Fibroblast of skin of right quadriceps (primary cell): ENCODE data around the gene SCAP.

Experiments used
- DNase-seq: peaks from one replicate; pipeline ENCODE4 v3.0.0-alpha.2; 2013

Gene SCAP

DNA sequence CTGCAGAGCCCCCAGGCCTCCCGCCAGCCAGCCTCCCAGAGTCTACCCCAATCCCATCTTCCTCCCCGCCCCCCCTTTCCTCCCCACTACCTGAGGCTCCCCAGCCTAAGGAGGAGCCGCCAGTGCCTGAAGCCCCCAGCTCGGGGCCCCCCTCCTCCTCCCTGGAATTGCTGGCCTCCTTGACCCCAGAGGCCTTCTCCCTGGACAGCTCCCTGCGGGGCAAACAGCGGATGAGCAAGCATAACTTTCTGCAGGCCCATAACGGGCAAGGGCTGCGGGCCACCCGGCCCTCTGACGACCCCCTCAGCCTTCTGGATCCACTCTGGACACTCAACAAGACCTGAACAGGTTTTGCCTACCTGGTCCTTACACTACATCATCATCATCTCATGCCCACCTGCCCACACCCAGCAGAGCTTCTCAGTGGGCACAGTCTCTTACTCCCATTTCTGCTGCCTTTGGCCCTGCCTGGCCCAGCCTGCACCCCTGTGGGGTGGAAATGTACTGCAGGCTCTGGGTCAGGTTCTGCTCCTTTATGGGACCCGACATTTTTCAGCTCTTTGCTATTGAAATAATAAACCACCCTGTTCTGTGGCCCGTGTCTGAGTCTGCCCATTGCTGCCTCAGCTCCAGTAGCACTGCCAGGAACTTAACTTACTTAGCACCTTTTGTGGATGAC, 62.8 kb downstream of the SCAP start:
- DNase-seq = no peak

DNA sequence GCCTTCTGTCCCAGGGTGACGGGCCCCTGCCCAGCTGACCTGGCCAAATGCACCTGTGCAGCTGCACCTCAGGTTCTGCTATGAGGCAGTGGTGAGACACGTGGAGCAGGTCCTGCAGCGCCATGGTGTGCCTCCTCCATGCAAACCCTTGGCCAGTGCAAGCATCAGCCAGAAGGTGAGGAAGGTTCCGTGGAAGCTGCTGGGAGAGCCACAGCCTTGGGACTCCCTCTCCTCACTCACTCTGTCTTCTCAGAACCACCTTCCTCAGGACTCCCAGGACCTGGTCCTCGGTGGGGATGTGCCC, 63.3 kb downstream of the SCAP start:
- no peak for DNase-seq

DNA sequence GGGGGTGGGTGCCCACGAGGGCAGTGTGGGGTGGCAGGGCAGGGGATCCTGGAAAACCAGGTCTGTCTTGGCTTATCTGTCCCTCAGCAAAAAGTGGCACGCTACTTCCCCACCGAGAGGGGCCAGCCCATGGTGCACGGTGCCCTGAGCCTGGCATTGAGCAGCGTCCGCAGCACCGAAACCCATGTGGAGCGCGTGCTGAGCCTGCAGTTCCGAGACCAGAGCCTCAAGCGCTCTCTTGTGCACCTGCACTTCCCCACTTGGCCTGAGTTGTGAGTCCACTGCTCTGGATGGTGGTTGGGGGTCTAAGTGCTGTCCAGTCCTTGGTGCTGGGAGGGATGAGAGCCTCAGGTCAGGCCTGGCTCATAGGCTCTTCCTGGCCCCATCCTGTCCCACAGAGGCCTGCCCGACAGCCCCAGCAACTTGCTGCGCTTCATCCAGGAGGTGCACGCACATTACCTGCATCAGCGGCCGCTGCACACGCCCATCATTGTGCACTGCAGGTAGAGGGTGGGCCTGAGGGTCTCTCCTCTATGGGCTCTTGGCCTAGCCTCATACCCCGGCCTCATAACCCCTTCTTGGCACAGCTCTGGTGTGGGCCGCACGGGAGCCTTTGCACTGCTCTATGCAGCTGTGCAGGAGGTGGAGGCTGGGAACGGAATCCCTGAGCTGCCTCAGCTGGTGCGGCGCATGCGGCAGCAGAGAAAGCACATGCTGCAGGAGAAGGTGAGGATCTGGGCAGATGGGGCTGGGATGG, 63.9 kb downstream of the SCAP start:
- DNase-seq = no peak

DNA sequence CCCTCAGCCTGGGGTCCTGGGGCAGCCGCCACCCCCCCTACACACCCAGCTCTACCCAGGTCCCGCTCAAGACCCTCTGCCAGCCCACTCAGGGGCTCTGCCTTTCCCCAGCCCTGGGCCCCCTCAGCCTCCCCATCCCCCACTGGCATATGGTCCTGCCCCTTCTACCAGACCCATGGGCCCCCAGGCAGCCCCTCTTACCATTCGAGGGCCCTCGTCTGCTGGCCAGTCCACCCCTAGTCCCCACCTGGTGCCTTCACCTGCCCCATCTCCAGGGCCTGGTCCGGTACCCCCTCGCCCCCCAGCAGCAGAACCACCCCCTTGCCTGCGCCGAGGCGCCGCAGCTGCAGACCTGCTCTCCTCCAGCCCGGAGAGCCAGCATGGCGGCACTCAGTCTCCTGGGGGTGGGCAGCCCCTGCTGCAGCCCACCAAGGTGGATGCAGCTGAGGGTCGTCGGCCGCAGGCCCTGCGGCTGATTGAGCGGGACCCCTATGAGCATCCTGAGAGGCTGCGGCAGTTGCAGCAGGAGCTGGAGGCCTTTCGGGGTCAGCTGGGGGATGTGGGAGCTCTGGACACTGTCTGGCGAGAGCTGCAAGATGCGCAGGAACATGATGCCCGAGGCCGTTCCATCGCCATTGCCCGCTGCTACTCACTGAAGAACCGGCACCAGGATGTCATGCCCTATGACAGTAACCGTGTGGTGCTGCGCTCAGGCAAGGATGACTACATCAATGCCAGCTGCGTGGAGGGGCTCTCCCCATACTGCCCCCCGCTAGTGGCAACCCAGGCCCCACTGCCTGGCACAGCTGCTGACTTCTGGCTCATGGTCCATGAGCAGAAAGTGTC, 64.7 kb downstream of the SCAP start:
- no peak for DNase-seq

DNA sequence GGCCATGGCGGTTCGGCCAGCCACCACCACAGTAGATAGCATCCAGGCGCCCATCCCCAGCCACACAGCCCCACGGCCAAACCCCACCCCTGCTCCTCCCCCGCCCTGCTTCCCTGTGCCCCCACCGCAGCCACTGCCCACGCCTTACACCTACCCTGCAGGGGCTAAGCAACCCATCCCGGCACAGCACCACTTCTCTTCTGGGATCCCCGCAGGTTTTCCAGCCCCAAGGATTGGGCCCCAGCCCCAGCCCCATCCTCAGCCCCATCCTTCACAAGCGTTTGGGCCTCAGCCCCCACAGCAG, 65.4 kb downstream of the SCAP start:
- DNase-seq = no peak

DNA sequence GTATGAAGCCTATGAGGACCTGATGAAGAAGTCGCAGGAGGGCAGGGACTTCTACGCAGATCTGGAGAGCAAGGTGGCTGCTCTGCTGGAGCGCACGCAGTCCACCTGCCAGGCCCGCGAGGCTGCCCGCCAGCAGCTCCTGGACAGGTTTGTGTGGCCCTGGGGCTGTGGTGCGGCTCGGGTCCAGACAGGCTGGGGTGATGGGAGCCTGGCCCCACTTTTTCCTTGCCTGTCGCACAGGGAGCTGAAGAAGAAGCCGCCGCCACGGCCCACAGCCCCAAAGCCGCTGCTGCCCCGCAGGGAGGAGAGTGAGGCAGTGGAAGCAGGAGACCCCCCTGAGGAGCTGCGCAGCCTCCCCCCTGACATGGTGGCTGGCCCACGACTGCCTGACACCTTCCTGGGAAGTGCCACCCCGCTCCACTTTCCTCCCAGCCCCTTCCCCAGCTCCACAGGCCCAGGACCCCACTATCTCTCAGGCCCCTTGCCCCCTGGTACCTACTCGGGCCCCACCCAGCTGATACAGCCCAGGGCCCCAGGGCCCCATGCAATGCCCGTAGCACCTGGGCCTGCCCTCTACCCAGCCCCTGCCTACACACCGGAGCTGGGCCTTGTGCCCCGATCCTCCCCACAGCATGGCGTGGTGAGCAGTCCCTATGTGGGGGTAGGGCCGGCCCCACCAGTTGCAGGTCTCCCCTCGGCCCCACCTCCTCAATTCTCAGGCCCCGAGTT, 65.9 kb downstream of the SCAP start:
- DNase-seq = no peak

DNA sequence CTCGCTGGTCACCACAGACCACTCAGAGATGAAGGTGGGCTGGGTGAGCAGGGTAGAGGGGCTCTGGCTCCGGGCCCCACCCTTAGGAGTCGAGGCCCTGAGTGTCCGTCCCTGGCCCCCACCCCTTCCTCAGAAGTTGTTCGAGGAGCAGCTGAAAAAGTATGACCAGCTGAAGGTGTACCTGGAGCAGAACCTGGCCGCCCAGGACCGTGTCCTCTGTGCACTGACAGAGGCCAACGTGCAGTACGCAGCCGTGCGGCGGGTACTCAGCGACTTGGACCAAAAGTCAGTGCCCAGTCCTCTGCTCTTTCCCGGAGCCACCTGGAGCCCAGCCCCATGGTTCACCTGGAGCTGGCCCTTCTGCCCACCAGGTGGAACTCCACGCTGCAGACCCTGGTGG, 66.5 kb downstream of the SCAP start:
- no peak for DNase-seq

DNA sequence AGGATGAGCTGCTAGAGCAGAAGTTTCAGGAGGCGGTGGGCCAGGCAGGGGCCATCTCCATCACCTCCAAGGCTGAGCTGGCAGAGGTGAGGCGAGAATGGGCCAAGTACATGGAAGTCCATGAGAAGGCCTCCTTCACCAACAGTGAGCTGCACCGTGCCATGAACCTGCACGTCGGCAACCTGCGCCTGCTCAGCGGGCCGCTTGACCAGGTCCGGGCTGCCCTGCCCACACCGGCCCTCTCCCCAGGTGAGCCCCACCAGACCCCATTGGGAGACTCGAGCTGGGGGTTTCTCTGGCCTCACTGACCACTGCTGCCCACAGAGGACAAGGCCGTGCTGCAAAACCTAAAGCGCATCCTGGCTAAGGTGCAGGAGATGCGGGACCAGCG, 66.9 kb downstream of the SCAP start:
- DNase-seq = no peak

DNA sequence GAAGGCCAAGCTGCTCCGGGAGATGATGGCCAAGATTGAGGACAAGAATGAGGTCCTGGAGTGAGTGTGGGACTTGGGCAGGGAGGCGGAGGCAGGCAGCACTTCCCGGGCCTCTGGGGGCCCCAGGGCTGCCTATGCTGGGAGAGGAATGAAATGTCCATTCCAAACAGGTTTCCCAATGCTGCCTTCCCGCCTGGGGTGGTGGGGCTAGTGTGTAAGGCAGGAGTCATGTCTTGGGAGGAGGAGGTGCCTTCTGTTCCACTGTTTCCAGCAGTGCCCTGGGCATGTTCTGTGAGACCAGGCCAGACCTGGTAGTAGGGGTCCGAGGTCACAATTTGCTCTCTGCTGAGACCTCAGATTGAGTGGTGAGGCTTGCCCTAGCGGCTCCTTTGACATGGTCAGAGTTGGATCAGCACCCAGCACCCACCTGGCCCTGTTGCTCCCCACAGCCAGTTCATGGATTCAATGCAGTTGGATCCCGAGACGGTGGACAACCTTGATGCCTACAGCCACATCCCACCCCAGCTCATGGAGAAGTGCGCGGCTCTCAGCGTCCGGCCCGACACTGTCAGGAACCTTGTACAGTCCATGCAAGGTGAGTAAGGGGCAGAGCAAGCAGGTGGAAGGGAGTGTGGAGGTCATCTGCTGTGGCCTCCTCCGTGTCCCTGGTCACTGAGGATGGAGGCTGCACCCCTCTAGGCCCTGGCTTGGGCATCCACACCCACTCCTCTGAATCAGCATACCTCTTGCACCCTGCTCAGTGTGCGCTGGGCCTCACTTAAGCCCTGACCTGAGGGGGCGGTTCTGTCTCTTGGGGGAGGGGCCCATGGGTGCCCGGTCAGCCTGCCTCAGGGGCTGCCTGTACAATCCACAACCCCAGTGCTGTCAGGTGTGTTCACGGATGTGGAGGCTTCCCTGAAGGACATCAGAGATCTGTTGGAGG, 67.6 kb downstream of the SCAP start:
- DNase-seq = no peak

DNA sequence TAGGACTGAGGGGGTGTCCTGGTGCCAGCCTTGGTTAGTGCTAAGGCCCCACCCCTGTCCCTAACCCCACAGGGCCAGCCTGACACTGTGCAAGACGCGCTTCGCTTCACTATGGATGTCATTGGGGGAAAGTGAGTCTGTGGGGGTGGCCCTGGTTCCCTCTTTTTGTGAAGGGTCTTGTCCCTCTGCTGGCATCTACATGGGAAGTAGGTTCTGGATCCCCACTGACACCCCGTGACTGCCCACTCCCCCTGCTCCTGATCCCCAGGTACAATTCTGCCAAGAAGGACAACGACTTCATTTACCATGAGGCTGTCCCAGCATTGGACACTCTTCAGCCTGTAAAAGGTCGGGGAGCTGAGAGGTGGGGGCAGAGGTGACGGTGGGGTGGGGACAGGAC, 68.5 kb downstream of the SCAP start:
- no peak for DNase-seq

DNA sequence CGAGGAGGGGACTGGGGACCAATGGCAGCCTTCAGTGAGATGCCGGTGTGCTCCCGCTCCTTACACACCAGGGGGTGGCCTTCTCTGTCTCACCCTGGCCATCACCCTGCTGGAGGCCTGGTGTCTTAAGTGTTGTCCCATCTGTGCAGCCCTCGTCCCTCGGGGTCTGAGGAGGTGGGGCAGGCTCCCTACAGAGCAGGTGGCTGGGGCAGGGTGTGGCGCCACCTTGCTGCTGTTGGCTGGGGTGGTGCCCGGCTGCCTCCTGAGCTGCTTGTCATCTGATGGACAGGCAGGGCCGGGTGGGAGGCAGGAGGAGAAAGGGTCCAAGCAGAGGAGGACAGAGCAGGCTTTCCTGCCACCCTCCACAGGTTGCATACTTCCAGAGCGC, 69.0 kb downstream of the SCAP start:
- no peak for DNase-seq

DNA sequence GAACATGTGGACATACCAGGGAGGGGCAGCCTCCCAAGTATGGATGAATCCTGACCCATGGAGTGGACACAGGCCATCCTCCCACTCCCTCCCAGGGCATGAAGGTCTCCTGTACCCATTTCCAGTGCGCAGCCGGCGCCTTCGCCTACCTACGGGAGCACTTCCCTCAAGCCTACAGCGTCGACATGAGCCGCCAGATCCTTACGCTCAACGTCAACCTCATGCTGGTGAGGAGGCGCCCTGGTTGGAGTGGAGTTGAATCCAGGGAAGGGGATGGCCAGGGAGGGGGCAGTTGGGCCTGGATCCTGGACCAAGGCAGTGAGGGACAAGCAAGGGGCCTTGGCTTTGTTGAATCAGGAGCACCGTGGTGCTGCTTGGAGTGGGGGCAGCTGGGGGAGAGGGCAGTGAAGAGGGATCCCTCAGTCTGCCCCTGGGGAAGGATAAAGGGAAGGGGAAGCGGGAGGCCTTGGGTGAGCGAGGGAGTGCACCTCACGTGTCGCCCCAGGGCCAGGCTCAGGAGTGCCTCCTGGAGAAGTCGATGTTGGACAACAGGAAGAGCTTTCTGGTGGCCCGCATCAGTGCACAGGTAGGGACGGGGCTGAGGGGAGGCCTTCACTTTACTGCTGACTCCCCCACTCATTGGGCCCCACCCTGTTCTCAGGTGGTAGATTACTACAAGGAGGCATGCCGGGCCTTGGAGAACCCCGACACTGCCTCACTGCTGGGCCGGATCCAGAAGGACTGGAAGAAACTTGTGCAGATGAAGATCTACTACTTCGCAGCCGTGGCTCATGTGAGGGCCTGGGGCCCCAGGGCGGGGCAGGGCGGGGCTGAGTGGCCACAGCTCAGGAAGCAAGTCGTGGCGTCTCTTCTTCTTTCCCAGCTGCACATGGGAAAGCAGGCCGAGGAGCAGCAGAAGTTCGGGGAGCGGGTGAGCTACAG, 69.7 kb downstream of the SCAP start:
- DNase-seq = no peak

DNA sequence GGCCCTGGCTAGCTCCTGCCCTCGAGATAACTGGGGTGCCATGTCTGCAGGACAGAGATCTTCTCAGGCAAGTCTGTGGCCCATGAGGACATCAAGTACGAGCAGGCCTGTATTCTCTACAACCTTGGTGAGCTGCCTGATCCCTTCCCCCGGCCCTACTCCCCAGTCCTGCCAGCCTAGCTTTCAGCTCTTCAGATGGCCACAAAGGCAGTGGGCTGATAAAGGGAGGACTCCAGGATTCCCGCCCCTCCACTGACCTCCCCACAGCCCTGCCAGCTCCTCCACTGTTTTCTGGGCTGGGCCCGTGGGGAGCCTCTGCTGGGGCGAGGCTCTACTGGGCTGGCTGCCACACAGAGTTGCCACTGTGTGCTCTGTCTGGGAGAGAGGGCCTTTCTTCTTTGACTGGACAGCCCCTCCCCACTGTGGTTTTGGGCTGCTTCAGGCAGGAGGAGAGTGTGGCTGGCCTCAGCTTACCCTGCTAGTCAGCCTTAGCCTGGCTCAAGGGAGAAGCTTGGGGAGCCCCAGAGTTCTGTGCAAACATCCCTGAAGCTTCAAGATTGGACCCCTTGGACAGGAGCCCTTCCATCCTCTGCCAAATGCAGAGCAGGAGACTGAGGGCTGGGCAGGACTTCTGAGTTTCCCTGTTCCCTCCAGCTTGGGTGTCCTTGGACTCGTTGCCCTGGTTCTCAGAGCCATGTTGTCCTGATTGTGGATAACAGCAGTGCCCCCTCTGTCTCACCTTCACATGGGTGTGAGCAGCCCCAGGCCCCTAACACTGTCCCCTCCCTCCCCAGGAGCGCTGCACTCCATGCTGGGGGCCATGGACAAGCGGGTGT, 70.6 kb downstream of the SCAP start:
- no peak for DNase-seq

DNA sequence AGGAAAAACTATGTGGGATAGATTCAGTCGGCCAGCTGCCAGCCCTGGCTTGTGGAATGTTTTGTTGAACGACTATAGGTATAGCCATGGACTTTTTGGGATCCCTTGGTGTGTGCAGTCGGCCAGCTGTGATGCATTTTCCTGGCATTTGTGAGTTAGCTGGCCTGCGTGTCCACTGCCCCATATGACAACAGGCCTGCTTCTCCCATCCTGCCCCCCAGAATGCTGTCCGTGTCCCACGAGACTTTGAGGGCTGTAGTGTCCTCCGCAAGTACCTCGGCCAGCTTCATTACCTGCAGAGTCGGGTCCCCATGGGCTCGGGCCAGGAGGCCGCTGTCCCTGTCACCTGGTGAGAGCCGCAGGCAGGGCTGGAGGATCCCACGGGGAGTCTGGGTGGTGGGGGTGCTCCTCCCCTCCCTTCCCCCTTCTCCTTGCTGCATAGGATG, 71.3 kb downstream of the SCAP start:
- DNase-seq = no peak

DNA sequence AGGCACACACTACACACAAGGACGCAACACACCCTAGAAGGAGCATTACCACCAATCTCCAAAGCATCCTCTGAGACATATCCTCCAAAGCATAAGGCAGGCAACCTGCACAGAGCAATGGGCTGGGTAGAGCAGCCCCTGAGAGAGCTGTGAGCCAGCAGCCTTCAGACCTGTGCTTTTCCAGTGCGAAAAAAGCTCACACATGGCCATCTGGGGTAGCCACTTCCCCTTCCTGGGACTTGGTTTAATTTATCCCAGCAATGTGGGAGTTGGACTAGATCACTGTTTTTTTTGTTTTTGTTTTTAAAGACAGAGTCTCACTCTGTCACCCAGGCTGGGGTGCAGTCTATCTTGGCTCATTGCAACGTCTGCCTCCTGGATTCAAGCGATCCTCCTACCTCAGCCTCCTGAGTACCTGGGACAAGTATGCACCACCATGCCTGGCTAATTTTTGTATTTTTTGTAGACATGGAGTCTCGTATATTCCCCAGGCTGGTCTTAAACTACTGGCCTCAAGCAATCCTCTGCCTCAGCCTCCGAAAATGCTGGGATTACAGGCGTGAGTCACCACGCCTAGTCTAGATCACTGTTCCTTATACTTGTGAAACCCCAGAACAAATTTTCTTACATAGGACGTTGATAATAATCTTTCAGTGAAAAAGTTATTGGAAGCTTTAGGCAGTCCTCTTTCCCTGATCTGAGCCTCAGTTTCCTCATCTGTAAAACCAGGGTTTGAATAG, 76.0 kb downstream of the SCAP start:
- no peak for DNase-seq

DNA sequence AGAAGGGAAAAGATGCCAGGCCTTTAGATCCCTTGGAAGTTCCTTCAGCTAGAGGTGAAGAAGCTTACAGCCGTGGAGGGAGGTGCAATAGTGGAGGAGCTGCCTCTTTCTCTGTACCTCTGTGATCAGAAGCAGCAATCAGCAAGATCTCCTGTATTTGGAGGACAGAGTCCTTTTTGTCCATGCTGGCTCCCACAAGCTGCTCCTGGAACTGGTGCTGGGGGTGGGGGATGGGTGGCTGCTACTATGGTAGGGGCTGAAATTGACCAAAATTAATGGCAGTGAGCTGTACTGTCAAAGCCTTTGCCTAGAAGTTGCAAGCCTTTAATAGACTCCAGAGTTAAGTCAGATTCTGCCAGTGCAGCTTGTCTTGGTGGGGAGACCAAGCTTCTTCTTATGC, 76.7 kb downstream of the SCAP start:
- DNase-seq = no peak

DNA sequence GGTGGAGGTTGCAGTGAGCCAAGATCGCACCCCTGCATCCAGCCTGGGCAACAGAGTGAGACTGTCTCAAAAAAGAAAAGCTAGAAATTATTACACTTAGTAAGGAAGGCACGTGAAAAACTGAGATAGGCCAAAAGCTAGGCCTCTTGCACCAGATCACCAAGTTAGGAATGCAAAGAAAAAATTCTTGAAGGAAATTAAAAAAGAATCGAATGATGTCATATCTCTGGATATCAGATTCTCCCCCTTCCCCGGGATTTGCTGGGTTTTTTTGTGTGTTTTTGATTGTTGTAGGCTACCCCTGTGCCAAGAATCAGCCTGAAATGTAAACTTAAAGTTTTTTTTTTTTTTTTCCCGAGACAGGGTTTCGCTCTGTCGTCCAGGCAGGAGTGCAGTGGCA, 77.5 kb downstream of the SCAP start:
- DNase-seq = no peak

DNA sequence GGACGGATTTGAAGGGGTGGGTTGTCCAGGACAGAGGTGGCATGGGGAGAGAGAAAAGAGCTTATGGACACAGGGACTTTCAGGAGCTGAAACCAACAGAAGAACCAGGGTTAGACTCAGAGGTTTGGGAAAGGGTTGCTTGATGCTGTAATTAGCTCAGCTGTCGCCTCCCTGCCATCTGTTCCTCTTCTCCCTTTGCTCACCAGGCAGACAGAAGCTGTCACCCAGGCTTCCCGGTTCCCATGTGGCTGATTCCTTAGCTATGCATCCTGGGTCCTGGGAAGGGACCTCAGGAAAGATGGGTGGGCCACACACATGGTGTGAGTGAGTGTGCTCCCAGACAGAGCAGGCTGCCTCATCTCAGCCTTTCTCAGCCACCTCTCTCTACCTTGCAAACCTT, 80.9 kb downstream of the SCAP start:
- DNase-seq = no peak

DNA sequence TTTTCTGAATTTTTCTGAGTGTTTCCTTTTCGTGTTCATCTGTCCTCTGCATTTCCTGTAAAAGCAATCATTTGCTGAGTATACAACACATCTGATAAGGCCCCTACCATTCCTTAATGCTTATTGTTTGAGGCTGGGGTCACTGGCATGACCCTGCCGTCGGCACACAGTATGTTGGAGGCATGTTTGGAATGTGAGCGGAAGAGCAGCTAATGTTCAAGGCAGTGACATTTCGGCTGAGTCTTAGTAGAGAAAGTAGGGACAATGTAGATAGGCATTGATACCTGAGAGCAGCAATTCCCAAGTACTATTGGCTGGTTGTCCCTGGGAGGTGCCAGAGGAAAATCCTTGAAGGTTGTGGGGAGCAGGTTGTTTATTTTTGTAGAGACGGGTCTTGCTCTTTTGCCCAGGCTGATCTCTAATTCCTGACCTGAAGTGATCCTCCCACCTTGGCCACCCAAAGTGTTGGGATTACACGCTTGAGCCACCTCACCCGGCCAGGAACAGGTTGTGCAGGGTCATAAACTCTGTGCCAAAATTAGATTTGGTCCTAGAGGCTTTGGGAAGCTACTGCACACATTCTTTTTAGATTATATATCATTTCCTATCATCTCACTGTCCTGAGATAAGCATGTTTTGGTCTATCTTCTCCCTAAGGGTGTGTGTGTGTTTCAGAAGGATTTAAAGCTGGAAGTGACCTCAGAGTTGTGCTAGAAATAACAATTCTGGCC, 81.4 kb downstream of the SCAP start:
- DNase-seq = peak; percentile 42
